KBM-7 (cell line): ENCODE data around the gene MYO1G.

Experiments
- DNase-seq: peaks from one replicate; pipeline ENCODE4 v3.0.0-alpha.2; 2015
- in situ Hi-C: fragments of 300-500 bp; cut with MboI; formaldehyde crosslinking; loops from 2 replicates; pipeline ENCODE4 v1.14.3; 2020; ENCODE audit warnings: low sequenced_read_pairs, low pct_unique_long_range_greater_than_20kb, mixed read lengths

MYO1G gene

GRCh38 chr7:44970523-44971051 is 8.2 kb downstream of the MYO1G start:
- in situ Hi-C loops: no loop called here
- DNase-seq: no peak

DNA sequence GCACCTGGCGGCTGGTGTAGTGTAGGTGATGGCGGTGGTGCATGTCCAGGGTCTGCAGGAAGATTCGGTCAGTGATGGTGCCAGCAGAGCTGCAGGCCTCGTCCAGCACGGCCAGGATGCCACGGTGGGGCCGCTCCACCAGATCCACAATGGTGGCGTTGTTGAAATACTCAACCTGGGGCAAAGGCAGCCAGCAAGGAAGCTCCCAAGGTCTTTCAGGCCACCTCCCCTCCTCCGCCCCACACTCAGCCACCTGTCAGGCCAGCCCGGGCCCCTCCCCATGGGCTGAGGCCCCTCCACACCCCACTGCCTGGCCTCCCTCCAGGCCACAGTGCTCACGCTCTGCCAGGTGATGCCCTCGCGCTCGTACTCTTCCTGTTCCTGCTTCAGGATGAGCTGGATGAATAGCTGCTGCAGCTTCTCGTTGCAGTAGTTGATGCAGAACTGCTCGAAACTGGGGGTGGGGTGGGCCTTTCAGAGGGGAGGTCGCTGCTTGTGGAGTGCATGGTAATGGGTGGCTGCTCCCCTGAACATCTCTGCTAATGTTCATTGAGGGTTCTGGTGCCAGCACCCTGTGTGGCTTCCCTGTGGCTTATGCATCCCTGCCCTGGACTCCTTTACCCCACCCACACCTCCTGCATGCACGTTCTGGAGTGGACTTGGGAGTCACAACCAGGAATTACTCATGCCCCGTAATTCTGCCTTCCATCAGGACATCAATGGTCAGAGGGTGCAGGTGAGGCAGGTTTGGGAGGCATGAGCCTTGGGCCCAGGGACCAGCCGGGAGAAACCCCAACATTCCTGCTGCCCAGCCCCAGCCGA is 8.9 kb downstream of the MYO1G start:
- DNase-seq: no peak
- in situ Hi-C loops: no loop called here

DNA sequence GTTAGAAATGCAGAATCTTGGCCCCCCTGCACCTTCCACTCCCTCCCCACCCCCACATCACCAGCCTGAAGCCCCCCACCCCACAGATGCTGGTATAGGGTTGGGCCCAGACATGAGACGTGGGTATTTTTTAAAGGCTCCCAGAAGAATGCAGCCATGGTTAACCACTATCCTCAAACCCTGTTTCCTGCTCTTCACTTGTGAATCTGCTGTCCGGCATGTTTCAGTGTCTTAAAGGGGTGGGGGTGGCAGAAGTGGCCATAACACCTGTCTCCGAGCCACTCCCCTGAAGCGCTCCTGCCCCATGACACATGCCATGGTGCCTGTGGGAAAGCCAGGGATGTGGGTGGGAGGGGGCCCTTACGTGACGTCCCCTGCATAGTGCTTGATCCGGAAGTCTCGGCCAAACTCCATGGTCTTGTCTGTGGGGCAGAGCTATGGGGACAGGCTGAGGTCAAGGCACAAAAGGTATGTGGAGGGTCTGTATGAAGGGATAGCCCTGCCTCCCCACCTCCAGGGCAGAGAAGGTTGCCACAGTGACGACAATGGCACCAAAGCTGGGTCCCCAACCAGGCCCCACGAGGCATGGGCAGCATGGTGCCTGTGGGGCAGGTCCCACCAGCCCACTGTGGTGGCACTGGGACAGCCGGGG is 9.6 kb downstream of the MYO1G start:
- in situ Hi-C loops: no loop called here
- no peak for DNase-seq

- in situ Hi-C loops: no loop called here
- DNase-seq: no peak
Observed at GRCh38 chr7:44967571-44968446, 11.0 kb downstream of the MYO1G start.

GRCh38 chr7:44966731-44967538 is 11.9 kb downstream of the MYO1G start:
- DNase-seq: no peak
- in situ Hi-C loops: no loop called here

GRCh38 chr7:44965937-44966730 is 12.7 kb downstream of the MYO1G start:
- in situ Hi-C loops: no loop called here
- DNase-seq: no peak

DNA sequence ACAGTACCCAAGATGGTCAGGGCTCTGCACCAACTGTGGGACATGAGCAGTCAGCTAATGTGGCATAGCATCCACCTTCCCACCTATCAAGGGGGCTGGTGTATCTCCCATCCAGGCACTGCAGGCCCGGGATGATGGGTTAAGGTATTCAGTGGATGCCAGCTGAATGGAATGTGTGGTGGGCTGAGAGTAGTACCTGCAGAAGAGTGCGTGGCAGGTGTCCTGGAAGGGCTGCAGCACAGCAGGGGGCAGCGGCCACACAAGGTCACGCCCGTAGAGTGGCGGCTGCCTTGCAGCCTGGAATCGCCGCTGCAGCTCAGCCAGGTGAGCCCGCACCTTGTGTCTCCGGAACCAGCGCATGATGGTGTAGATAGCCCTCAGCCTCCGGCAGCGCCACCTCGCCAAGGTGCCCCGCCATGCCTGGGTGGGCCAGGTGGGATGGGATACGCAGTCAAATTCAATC is 13.3 kb downstream of the MYO1G start:
- in situ Hi-C loops: no loop called here
- DNase-seq: no peak

GRCh38 chr7:44964831-44965440 is 13.9 kb downstream of the MYO1G start:
- DNase-seq: no peak
- in situ Hi-C loops: no loop called here

DNA sequence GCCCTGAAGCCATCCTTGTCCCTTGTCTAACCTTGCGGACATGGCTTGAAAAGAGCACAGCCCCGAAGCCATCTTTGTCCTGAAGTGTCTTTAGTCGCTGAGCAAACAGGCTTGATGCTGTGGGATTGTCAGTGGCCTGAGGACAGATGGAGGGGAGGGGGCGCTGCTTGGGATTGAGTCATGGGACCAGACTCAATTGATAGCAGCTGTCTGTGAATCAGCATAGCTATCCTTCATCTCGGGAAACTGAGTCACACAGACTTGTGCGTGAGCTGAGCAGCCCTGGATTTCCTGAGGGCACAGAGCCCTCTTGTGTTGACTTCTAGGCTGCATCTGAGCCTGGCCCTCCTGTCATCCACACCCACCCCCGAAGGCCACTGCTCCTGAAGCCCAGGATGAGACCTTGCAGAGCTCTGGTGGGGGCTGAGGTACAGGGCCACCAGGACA is 14.4 kb downstream of the MYO1G start:
- in situ Hi-C loops: no loop called here
- DNase-seq: no peak

DNA sequence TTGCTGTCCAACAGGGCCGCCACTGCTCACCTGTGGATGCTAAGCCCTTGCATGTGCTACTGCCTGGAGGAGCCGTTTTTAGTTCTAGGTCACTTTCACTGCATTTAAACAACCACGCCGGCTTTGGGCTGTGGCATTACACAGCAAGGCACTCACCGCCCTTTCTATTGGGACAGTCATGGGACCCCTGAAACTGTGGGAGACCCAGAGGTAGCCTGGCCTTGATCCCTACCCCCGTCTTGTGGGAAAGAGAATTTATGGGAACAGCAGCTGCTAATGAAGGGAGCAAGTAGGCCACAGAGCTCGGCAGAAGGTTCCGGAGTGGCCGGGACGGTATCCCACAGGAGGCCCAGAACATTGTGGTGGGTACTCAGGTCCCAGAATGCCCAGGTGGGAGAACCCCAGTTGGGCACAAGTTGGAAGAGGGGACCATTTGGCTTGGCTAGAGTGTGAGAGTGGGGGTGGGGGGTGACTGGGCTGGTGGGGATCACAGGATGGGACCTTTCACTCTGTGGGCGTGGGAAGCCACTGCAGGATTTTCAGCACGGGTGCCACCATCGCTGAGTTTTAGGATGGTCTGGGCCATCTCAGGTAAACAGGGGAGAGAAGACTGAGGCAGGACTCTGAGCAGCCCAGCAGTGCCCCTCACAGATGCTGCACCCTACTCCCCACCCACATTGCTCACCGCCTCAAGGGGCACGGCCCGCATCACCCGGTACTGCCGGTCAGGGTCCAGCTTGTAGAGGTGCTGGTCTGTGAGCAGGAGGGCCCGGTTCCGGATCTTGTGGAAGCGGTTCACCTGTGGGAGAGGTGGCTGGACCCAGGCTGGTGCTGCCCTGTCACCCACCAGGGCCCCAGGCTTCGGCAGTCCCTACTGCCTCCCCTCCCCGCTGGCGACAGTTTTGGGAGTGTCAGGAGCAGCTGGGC is 15.2 kb downstream of the MYO1G start:
- in situ Hi-C loops: no loop called here
- DNase-seq: no peak

- in situ Hi-C loops: no loop called here
- no peak for DNase-seq
Observed at GRCh38 chr7:44962483-44963251, 16.1 kb downstream of the MYO1G start.

- no peak for DNase-seq
Observed at GRCh38 chr7:44961844-44962482, 16.9 kb downstream of the MYO1G start.

DNA sequence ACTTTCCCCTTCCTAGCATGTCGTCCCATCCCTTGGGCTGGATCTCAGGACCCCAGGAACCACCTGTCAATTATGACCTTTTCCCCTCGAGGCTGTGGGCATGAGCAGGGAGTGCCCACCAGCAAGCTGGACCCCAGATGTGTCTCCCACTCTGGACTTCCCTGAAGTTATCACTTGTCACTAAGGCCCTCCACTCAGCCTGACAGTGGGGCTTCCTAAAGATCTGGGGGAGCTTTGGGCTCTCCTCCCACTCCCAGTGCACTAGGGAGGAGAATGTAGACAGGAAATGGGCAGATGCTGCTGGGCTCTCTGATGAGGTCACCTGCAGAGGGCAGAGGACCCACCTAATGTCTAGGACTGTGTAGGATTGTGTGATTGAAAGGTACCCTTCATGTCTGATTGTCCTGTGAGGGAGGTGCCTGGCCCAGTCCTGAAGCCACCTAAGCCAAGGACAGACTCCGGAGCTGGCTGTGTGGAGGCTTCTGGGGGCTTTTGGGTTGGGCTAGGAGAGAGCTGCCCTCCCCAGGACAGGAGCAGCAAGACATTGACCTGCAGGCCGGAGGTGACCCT is 18.7 kb downstream of the MYO1G start:
- in situ Hi-C loops: no loop called here
- no peak for DNase-seq

More at GRCh38 chr7:44961844-44962482, 16.9 kb downstream of the MYO1G start:
- in situ Hi-C loops: no loop called here

DNA sequence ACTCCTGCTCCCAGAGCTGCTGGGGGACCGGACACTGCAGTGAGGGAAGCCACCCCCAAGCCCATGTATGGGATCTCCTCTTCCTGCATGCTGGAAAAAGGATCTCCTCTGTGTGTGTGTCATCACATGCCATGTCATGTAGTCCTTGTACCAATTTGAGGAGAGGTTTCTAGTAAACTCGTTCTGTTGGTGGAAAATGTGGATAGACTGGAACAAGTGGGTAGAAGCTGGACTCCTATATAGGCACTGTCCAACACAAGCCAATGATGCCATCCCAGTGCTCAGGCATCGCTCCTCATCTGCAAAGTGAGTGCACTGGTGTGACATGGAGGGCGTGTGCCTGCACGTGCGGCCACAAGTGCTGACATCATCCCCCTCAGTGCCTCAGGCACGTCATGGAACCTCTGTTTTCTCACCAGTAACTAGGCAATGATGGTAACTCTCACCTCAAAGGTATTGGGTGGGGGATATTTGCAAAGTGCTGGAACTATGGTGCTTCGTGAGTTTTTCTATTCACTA is 19.3 kb downstream of the MYO1G start:
- in situ Hi-C loops: no loop called here
- peak; percentile 34 for DNase-seq
